ENCODE results near the gene NEK2.
"Not testable (repeated sequence)": the region's sequence is repeated elsewhere in the genome, so short reads cannot be mapped to it uniquely, and the experiment has no call there.

The NEK2 gene

GRCh38 chr1:211635597-211636205, 39.7 kb downstream of the NEK2 start:
- in situ Hi-C loops (cut with HindIII; ENCODE audit: low sequenced_read_pairs) = no loop called here

GRCh38 chr1:211634931-211635330, 40.5 kb downstream of the NEK2 start:
- in situ Hi-C loops (cut with HindIII; ENCODE audit: low sequenced_read_pairs) = no loop called here

- in situ Hi-C loops (cut with HindIII; ENCODE audit: low sequenced_read_pairs) = no loop called here
These were observed 41.0 kb downstream of the NEK2 start for GRCh38 chr1:211634461-211634860.

GRCh38 chr1:211633524-211633846, 41.9 kb downstream of the NEK2 start:
- in situ Hi-C loops (cut with HindIII; ENCODE audit: low sequenced_read_pairs) = no loop called here

- in situ Hi-C loops (cut with HindIII; ENCODE audit: low sequenced_read_pairs) = no loop called here
These were observed 42.5 kb downstream of the NEK2 start for GRCh38 chr1:211632808-211633523.

- in situ Hi-C loops (cut with HindIII; ENCODE audit: low sequenced_read_pairs) = no loop called here
These were observed 43.2 kb downstream of the NEK2 start for GRCh38 chr1:211632117-211632807.

- in situ Hi-C loops (cut with HindIII; ENCODE audit: low sequenced_read_pairs) = no loop called here
These were observed 44.3 kb downstream of the NEK2 start for GRCh38 chr1:211631168-211631567.

GRCh38 chr1:211630236-211631081, 45.0 kb downstream of the NEK2 start:
- in situ Hi-C loops (cut with HindIII; ENCODE audit: low sequenced_read_pairs) = no loop called here

GRCh38 chr1:211628417-211628816, 47.0 kb downstream of the NEK2 start:
- in situ Hi-C loops (cut with HindIII; ENCODE audit: low sequenced_read_pairs) = no loop called here

- in situ Hi-C loops (cut with HindIII; ENCODE audit: low sequenced_read_pairs) = no loop called here
These were observed 48.2 kb downstream of the NEK2 start for GRCh38 chr1:211627259-211627658.

GRCh38 chr1:211625866-211626265, 49.6 kb downstream of the NEK2 start:
- in situ Hi-C loops (cut with HindIII; ENCODE audit: low sequenced_read_pairs) = not testable (repeated sequence)

GRCh38 chr1:211625040-211625439, 50.4 kb downstream of the NEK2 start:
- in situ Hi-C loops (cut with HindIII; ENCODE audit: low sequenced_read_pairs) = no loop called here

- in situ Hi-C loops (cut with HindIII; ENCODE audit: low sequenced_read_pairs) = loop anchor here (5.0 kb wide), 1 partner anchor 106 kb away; no protein-coding TSS in a partner anchor
These were observed 51.9 kb downstream of the NEK2 start for GRCh38 chr1:211623515-211623914.

GRCh38 chr1:211621447-211622198, 53.8 kb downstream of the NEK2 start:
- in situ Hi-C loops (cut with HindIII; ENCODE audit: low sequenced_read_pairs) = loop anchor here (5.0 kb wide), 1 partner anchor 104 kb away; no protein-coding TSS in a partner anchor

- in situ Hi-C loops (cut with HindIII; ENCODE audit: low sequenced_read_pairs) = loop anchor here (5.0 kb wide), 1 partner anchor 103 kb away; no protein-coding TSS in a partner anchor
These were observed 55.3 kb downstream of the NEK2 start for GRCh38 chr1:211620097-211620496.

- in situ Hi-C loops (cut with HindIII; ENCODE audit: low sequenced_read_pairs) = no loop called here
These were observed 56.1 kb downstream of the NEK2 start for GRCh38 chr1:211619033-211619996.

GRCh38 chr1:211616965-211617297, 58.5 kb downstream of the NEK2 start:
- in situ Hi-C loops (cut with HindIII; ENCODE audit: low sequenced_read_pairs) = no loop called here

GRCh38 chr1:211616231-211616964, 59.0 kb downstream of the NEK2 start:
- in situ Hi-C loops (cut with HindIII; ENCODE audit: low sequenced_read_pairs) = no loop called here

GRCh38 chr1:211614615-211615014, 60.8 kb downstream of the NEK2 start:
- in situ Hi-C loops (cut with HindIII; ENCODE audit: low sequenced_read_pairs) = no loop called here
